Coronary artery (tissue), 2 donors: ENCODE measurements around the gene KRTCAP2.
"Not testable (repeated sequence)": the region's sequence is repeated elsewhere in the genome, so short reads cannot be mapped to it uniquely, and the experiment has no call there.

Experiments
- DNase-seq: peaks from one replicate; pipeline ENCODE4 v3.0.0-alpha.2; 2017; ENCODE audit warnings: low spot score
- H3K27ac ChIP-seq, 2 donors: fragments of 200-600 bp; sonication (generic); one replicate each; pipeline ENCODE4 v1.5.1; 2016 to 2019
- H3K4me3 ChIP-seq: fragments of 200-600 bp; sonication (generic); 2 replicates; pipeline ENCODE4 v1.5.1; 2016; ENCODE audit warnings: mild to moderate bottlenecking, moderate library complexity
- TF ChIP-seq, protein P1 (sequence below): fragments of 200-600 bp; sonication (generic); IDR thresholded peaks from one replicate; pipeline ENCODE4 v1.5.1; 2019; ENCODE audit warnings: antibody characterized with exemption

Gene KRTCAP2

DNA sequence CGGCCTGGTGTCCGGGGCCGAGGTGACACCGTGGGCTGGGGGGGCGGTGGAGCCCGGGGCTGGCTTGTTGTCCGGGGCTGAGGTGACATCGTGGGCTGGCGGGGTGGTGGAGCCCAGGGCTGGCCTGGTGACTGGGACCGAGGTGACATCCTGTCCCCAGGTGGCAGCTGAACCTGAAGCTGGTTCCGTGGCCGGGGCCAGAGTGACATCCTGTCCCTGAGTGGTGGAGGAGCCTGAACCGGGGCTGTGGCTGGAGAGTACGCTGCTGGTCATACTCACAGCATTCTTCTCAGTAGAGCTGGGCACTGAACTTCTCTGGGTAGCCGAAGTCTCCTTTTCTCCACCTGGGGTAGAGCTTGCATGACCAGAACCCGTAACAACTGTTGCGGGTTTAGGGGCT is 18.8 kb upstream of the KRTCAP2 start:
- TF ChIP-seq, protein P1, sequence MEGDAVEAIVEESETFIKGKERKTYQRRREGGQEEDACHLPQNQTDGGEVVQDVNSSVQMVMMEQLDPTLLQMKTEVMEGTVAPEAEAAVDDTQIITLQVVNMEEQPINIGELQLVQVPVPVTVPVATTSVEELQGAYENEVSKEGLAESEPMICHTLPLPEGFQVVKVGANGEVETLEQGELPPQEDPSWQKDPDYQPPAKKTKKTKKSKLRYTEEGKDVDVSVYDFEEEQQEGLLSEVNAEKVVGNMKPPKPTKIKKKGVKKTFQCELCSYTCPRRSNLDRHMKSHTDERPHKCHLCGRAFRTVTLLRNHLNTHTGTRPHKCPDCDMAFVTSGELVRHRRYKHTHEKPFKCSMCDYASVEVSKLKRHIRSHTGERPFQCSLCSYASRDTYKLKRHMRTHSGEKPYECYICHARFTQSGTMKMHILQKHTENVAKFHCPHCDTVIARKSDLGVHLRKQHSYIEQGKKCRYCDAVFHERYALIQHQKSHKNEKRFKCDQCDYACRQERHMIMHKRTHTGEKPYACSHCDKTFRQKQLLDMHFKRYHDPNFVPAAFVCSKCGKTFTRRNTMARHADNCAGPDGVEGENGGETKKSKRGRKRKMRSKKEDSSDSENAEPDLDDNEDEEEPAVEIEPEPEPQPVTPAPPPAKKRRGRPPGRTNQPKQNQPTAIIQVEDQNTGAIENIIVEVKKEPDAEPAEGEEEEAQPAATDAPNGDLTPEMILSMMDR: no peak
- Histone ChIP-seq H3K27ac (peak overlapping the region in 1 of 2 donors; percentile 94), H3K4me3 (no peak overlapping the region)
- DNase-seq: no peak

DNA sequence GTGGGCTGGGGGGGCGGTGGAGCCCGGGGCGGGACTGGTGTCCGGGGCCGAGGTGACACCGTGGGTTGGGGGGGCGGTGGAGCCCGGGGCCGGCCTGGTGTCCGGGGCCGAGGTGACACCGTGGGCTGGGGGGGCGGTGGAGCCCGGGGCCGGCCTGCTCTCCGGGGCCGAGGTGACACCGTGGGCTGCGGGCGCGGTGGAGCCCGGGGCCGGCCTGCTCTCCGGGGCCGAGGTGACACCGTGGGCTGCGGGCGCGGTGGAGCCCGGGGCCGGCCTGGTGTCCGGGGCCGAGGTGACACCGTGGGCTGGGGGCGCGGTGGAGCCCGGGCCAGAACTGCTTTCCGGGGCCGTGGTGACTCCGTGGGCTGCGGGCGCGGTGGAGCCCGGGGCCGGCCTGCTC is 16.8 kb upstream of the KRTCAP2 start:
- H3K4me3 ChIP-seq, H3K27ac ChIP-seq, DNase-seq: not testable (repeated sequence)

- TF ChIP-seq, protein P1: no peak
- H3K27ac ChIP-seq: no peak overlapping the region
- no peak for DNase-seq
Measured at GRCh38 chr1:155188268-155188667, 15.2 kb upstream of the KRTCAP2 start.

GRCh38 chr1:155187456-155187891 is 14.4 kb upstream of the KRTCAP2 start:
- no peak overlapping the region for H3K27ac ChIP-seq
- H3K4me3 ChIP-seq: no peak overlapping the region

More at GRCh38 chr1:155188268-155188667, 15.2 kb upstream of the KRTCAP2 start:
- H3K4me3 ChIP-seq: no peak overlapping the region

GRCh38 chr1:155186794-155187455 is 13.8 kb upstream of the KRTCAP2 start:
- TF ChIP-seq, protein P1: no peak
- peak; percentile 69 for DNase-seq
- Histone ChIP-seq H3K4me3 (no peak overlapping the region), H3K27ac (no peak overlapping the region)

More at GRCh38 chr1:155187456-155187891, 14.4 kb upstream of the KRTCAP2 start:
- no peak for DNase-seq
- TF ChIP-seq, protein P1: no peak

DNA sequence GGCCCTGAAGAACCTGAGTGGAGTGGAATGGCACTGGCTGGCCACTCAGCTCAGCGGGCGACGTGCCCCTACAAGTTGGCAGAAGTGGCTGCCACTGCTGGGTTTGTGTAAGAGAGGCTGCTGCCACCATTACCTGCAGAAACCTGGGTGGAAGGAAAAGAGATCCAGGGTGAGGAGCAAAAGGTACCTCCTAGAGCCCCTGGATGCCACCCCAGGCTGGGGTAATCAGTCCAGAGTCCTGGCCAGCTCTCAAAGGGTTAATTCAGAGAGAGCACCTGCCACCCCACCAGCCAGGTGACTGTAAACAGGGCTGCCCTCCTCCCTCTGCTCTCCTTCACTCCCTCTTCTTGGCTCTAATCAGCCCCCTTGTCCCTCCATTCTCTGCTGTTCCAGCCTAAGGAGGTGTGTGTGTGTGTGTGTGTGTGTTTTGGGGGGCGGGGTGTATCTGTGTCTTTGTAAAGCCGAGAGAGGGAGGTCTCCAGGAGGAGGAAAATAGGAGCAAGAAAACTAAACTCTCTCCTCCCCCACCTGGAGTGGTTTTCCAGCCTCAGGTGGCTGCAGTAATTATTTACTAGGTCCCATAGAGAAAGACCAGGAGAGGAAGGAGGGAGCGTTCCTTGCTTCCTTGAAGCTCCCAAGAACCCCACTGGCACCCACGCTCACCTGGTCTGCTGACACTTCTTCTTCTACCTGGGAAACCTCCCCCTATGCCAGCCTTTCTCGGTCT is 13.1 kb upstream of the KRTCAP2 start:
- no peak overlapping the region for H3K4me3 ChIP-seq
- DNase-seq: peak; percentile 56
- no peak overlapping the region for H3K27ac ChIP-seq

GRCh38 chr1:155185783-155186066 is 12.6 kb upstream of the KRTCAP2 start:
- no peak overlapping the region for H3K4me3 ChIP-seq
- no peak overlapping the region for H3K27ac ChIP-seq
- no peak for DNase-seq
- TF ChIP-seq, protein P1: no peak

More for the DNA sequence above, 13.1 kb upstream of the KRTCAP2 start:
- TF ChIP-seq, protein P1: no peak
